Neural cell (in vitro differentiated cells): ENCODE data around the gene ARAP2.

ENCODE experiments used
- EP300 ChIP-seq: fragments of 450-650 bp; conservative IDR thresholded peaks from 2 replicates; pipeline ENCODE4 v1.6.1; 2014; ENCODE audit warnings: antibody characterized with exemption, mild to moderate bottlenecking, moderate library complexity; ENCODE audit not compliant: poor library complexity, severe bottlenecking
- SMC3 ChIP-seq: fragments of 450-650 bp; conservative IDR thresholded peaks from 2 replicates; pipeline ENCODE4 v1.6.1; 2014; ENCODE audit warnings: antibody characterized with exemption, mild to moderate bottlenecking, moderate library complexity; ENCODE audit not compliant: poor library complexity
- TAF1 ChIP-seq: IDR thresholded peaks from 2 replicates; pipeline ENCODE4 v1.6.1; 2012; ENCODE audit warnings: low read depth
- TF ChIP-seq, protein P1 (sequence below): fragments of 450-650 bp; IDR thresholded peaks from 2 replicates; pipeline ENCODE4 v1.5.1; 2014; ENCODE audit warnings: antibody characterized with exemption, mild to moderate bottlenecking, moderate library complexity; ENCODE audit not compliant: poor library complexity, severe bottlenecking
- TF ChIP-seq, protein P2 (sequence below): IDR thresholded peaks from 2 replicates; pipeline ENCODE4 v1.6.1; 2012; ENCODE audit warnings: borderline replicate concordance

- no peak for TF ChIP-seq TAF1
- TF ChIP-seq EP300: no peak
- TF ChIP-seq, protein P1, sequence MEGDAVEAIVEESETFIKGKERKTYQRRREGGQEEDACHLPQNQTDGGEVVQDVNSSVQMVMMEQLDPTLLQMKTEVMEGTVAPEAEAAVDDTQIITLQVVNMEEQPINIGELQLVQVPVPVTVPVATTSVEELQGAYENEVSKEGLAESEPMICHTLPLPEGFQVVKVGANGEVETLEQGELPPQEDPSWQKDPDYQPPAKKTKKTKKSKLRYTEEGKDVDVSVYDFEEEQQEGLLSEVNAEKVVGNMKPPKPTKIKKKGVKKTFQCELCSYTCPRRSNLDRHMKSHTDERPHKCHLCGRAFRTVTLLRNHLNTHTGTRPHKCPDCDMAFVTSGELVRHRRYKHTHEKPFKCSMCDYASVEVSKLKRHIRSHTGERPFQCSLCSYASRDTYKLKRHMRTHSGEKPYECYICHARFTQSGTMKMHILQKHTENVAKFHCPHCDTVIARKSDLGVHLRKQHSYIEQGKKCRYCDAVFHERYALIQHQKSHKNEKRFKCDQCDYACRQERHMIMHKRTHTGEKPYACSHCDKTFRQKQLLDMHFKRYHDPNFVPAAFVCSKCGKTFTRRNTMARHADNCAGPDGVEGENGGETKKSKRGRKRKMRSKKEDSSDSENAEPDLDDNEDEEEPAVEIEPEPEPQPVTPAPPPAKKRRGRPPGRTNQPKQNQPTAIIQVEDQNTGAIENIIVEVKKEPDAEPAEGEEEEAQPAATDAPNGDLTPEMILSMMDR: no peak
- TF ChIP-seq, protein P2, sequence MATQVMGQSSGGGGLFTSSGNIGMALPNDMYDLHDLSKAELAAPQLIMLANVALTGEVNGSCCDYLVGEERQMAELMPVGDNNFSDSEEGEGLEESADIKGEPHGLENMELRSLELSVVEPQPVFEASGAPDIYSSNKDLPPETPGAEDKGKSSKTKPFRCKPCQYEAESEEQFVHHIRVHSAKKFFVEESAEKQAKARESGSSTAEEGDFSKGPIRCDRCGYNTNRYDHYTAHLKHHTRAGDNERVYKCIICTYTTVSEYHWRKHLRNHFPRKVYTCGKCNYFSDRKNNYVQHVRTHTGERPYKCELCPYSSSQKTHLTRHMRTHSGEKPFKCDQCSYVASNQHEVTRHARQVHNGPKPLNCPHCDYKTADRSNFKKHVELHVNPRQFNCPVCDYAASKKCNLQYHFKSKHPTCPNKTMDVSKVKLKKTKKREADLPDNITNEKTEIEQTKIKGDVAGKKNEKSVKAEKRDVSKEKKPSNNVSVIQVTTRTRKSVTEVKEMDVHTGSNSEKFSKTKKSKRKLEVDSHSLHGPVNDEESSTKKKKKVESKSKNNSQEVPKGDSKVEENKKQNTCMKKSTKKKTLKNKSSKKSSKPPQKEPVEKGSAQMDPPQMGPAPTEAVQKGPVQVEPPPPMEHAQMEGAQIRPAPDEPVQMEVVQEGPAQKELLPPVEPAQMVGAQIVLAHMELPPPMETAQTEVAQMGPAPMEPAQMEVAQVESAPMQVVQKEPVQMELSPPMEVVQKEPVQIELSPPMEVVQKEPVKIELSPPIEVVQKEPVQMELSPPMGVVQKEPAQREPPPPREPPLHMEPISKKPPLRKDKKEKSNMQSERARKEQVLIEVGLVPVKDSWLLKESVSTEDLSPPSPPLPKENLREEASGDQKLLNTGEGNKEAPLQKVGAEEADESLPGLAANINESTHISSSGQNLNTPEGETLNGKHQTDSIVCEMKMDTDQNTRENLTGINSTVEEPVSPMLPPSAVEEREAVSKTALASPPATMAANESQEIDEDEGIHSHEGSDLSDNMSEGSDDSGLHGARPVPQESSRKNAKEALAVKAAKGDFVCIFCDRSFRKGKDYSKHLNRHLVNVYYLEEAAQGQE: no peak
- no peak for TF ChIP-seq SMC3
Observed at GRCh38 chr4:36206012-36206411, 38.3 kb downstream of the ARAP2 start.
